Stomach smooth muscle (tissue), 2 donors: ENCODE data around the gene EPB41L4B.

ENCODE experiments used
- H3K27ac ChIP-seq: one replicate; pipeline ENCODE4 v1.7.0; 2013; ENCODE audit warnings: mild to moderate bottlenecking, low read length, inconsistent platforms
- H3K27me3 ChIP-seq, 2 donors: one replicate each; pipeline ENCODE4 v1.7.0; 2013; ENCODE audit warnings: low read length in 2 of 2; ENCODE audit not compliant: insufficient read depth in 2 of 2, control insufficient read depth in 1 of 2
- H3K36me3 ChIP-seq, 2 donors: one replicate each; pipeline ENCODE4 v1.7.0; 2013; ENCODE audit warnings: low read length in 2 of 2; ENCODE audit not compliant: control insufficient read depth in 2 of 2, insufficient read depth in 2 of 2
- H3K4me1 ChIP-seq: one replicate; pipeline ENCODE4 v1.7.0; 2013; ENCODE audit warnings: low read length; ENCODE audit not compliant: control insufficient read depth, insufficient read depth
- H3K4me3 ChIP-seq, 2 donors: one replicate each; pipeline ENCODE4 v1.7.0; 2013; ENCODE audit warnings: low read length in 2 of 2
- H3K9ac ChIP-seq, 2 donors: one replicate each; pipeline ENCODE4 v1.7.0; 2013; ENCODE audit warnings: low read length in 2 of 2, mild to moderate bottlenecking in 1 of 2
- H3K9me3 ChIP-seq, 2 donors: one replicate each; pipeline ENCODE4 v1.7.0; 2013; ENCODE audit warnings: low read length in 2 of 2; ENCODE audit not compliant: control insufficient read depth in 2 of 2
- donor health status: healthy.
- donor health status: Pancreatic carcinoma.

EPB41L4B gene

GRCh38 chr9:109181284-109181683, 139.6 kb downstream of the EPB41L4B start:
- Histone ChIP-seq H3K4me3 (no peak overlapping the region), H3K27me3 (peaks cover 0 to 2% of the 10 kb centered on the region in 2 donors), H3K36me3 (no peaks in the 10 kb centered on the region), H3K4me1 (no peaks in the 10 kb centered on the region), H3K9me3 (no peaks in the 10 kb centered on the region), H3K9ac (no peak overlapping the region), H3K27ac (no peak overlapping the region)

- Histone ChIP-seq H3K4me1 (no peaks in the 10 kb centered on the region), H3K4me3 (no peak overlapping the region), H3K36me3 (no peaks in the 10 kb centered on the region), H3K27me3 (peaks cover 0 to 2% of the 10 kb centered on the region in 2 donors), H3K27ac (no peak overlapping the region), H3K9ac (no peak overlapping the region), H3K9me3 (no peaks in the 10 kb centered on the region)
These were observed 140.9 kb downstream of the EPB41L4B start for GRCh38 chr9:109179801-109180523.

- Histone ChIP-seq H3K27me3 (peaks cover 0 to 2% of the 10 kb centered on the region in 2 donors), H3K9me3 (no peaks in the 10 kb centered on the region), H3K27ac (no peak overlapping the region), H3K4me3 (no peak overlapping the region), H3K36me3 (no peaks in the 10 kb centered on the region), H3K9ac (no peak overlapping the region), H3K4me1 (no peaks in the 10 kb centered on the region)
These were observed 143.9 kb downstream of the EPB41L4B start for GRCh38 chr9:109176963-109177362.

GRCh38 chr9:109176386-109176785, 144.5 kb downstream of the EPB41L4B start:
- Histone ChIP-seq H3K27ac (no peak overlapping the region), H3K4me3 (no peak overlapping the region), H3K4me1 (no peaks in the 10 kb centered on the region), H3K27me3 (peaks cover under 1 to 2% of the 10 kb centered on the region in 2 donors), H3K9me3 (no peaks in the 10 kb centered on the region), H3K9ac (no peak overlapping the region), H3K36me3 (no peaks in the 10 kb centered on the region)

- Histone ChIP-seq H3K36me3 (no peaks in the 10 kb centered on the region), H3K27me3 (peaks cover 2 to 3% of the 10 kb centered on the region in 2 donors), H3K4me3 (no peak overlapping the region), H3K27ac (no peak overlapping the region), H3K9ac (no peak overlapping the region), H3K9me3 (no peaks in the 10 kb centered on the region), H3K4me1 (no peaks in the 10 kb centered on the region)
These were observed 147.9 kb downstream of the EPB41L4B start for GRCh38 chr9:109172935-109173334.

- no peak overlapping the region for H3K4me3 ChIP-seq
These were observed 148.9 kb downstream of the EPB41L4B start for GRCh38 chr9:109171926-109172325.

GRCh38 chr9:109168170-109168569, 152.7 kb downstream of the EPB41L4B start:
- peaks cover 4% of the 10 kb centered on the region for H3K4me1 ChIP-seq
- no peak overlapping the region for H3K4me3 ChIP-seq
- H3K36me3 ChIP-seq = no peaks in the 10 kb centered on the region
- peaks cover 3 to 4% of the 10 kb centered on the region in 2 donors for H3K9me3 ChIP-seq
- no peak overlapping the region for H3K27ac ChIP-seq
- no peak overlapping the region for H3K9ac ChIP-seq
- H3K27me3 ChIP-seq = peaks cover 3% of the 10 kb centered on the region in 2 donors

More at GRCh38 chr9:109171926-109172325, 148.9 kb downstream of the EPB41L4B start:
- Histone ChIP-seq H3K36me3 (no peaks in the 10 kb centered on the region), H3K9me3 (no peaks in the 10 kb centered on the region), H3K27me3 (peaks cover 2 to 3% of the 10 kb centered on the region in 2 donors), H3K4me1 (peaks cover 4% of the 10 kb centered on the region), H3K27ac (no peak overlapping the region), H3K9ac (no peak overlapping the region)

GRCh38 chr9:109167716-109168115, 153.1 kb downstream of the EPB41L4B start:
- H3K27ac ChIP-seq = no peak overlapping the region
- H3K36me3 ChIP-seq = no peaks in the 10 kb centered on the region
- peaks cover 3 to 4% of the 10 kb centered on the region in 2 donors for H3K9me3 ChIP-seq
- H3K4me1 ChIP-seq = peaks cover 4% of the 10 kb centered on the region
- H3K9ac ChIP-seq = no peak overlapping the region
- peak overlapping the region; percentile 74 to 77 for H3K4me3 ChIP-seq
- peaks cover 3% of the 10 kb centered on the region in 2 donors for H3K27me3 ChIP-seq

- Histone ChIP-seq H3K4me3 (peak within 1 kb of the TSS; percentile 74 to 77), H3K9ac (peak within 1 kb of the TSS in 1 of 2 donors; percentile 45), H3K36me3 (no peaks in the 10 kb centered on the region), H3K27ac (no peak within 1 kb of the TSS), H3K27me3 (peaks cover 2 to 3% of the 10 kb centered on the region in 2 donors), H3K9me3 (peaks cover 3 to 4% of the 10 kb centered on the region in 2 donors), H3K4me1 (peaks cover 4% of the 10 kb centered on the region)
These were observed 153.9 kb downstream of the EPB41L4B start, which contains the start of gene FRRS1L for GRCh38 chr9:109166771-109167601. TSS of gene FRRS1L (minus strand) at chr9:109167249. CDS start at chr9:109167138, 111 bp downstream.

GRCh38 chr9:109166171-109166770, 154.6 kb downstream of the EPB41L4B start:
- Histone ChIP-seq H3K27me3 (peaks cover 2% of the 10 kb centered on the region in 2 donors), H3K9me3 (peaks cover 3 to 4% of the 10 kb centered on the region in 2 donors), H3K36me3 (no peaks in the 10 kb centered on the region), H3K4me3 (peak overlapping the region; percentile 46 to 74), H3K4me1 (peaks cover 4% of the 10 kb centered on the region), H3K27ac (no peak overlapping the region), H3K9ac (no peak overlapping the region)
